H1 (cell line): ENCODE measurements around the gene KLF6. TPM values are rescaled to one million over a fixed set of nuclear protein-coding genes. Genes with fewer than 3 reads are reported as not detected.

Source experiments
- BCL11A ChIP-seq, 2 experiments: IDR thresholded peaks; one replicate each; pipeline ENCODE4 v1.6.1; 2011; ENCODE audit warnings: low read depth in 2 of 2, low read length in 2 of 2, mild to moderate bottlenecking in 2 of 2
- polyA plus RNA-seq, 7 experiments: library from polyadenylated mRNA; depleted of rRNA in 3 of 7; stranded (reverse) in 5 of 7; unstranded in 2 of 7; fragments of >200 nt in 5 of 7; fragments of 200-250 nt in 2 of 7; gene quantifications; 1 replicate in 5 of 7; 2 replicates in 1 of 7; 4 replicates in 1 of 7; pipeline versions ENCODE4 v1.2.1 to v1.2.3, GENCODE V29; 2011 to 2013; ENCODE audit warnings: missing spikeins in 2 of 7, mixed read lengths in 2 of 7
- total RNA-seq: library from RNA; stranded (reverse); fragmentation: NEBNext Ultra II Directional; extraction: Animal tissue kit (Norgen Biotek cat#: 25700); gene quantifications from 2 replicates; pipeline ENCODE4 v1.2.1, GENCODE V29; 2021

KLF6 gene
- total and polyA plus RNA-seq, 2 of the 8 experiments (the other 6 are each of a cell fraction or from before 2014, with no cell fraction given): 5.7 to 19.5 TPM

DNA sequence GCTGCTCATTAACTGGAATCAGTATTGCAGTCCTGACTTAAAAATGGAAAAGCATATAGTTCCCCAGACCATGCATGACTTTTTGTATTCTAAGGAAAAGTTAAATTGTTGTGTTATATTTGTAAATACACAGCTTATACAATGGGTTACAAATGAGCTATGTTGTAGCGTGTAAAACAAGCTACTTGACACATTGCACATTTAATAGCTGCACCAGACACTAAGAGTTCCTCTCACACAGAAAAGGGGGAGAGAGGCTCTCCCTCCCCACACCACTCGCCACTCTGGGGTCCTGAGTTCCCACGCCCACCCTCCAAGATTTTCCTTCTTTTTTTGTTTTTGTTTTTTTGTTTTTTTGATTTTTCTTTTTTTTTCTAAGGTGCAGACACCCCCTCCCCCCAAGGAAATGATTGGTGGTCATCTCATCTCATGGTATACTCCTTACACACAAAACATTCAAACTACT lies 6.3 kb downstream of the KLF6 start (continued):
- no peak for TF ChIP-seq BCL11A (IDR thresholded peaks at IDR 0.05; ENCODE audit: low read depth in 2 of 2, low read length in 2 of 2)
